WTC11 (cell line): ENCODE measurements around the gene PSMG1. TPM values are rescaled to one million over a fixed set of nuclear protein-coding genes. Genes with fewer than 3 reads are reported as not detected.

ENCODE experiments used
- ATAC-seq: fragments of 200-7000 bp; cut with Tn5 transposase; 2 replicates; pipeline ENCODE4 v1.10.0; 2021; ENCODE audit warnings: mild to moderate bottlenecking, moderate library complexity
- CTCF ChIA-PET: fragments of 300-600 bp; sonication (Branson Sonifier 250); formaldehyde crosslinking; loops from one replicate; lab custom pipeline; 2021; ENCODE audit warnings: antibody characterized with exemption; lab: Charles Lee
- POLR2A ChIA-PET: fragments of 350-600 bp; sonication (Branson Sonifier 250); formaldehyde crosslinking; loops from one replicate; lab custom pipeline; 2021; ENCODE audit warnings: antibody characterized with exemption; lab: Charles Lee
- DNase-seq: peaks from one replicate; pipeline ENCODE4 v3.0.0; 2021; ENCODE audit warnings: low spot score
- H3K27ac Mint-ChIP-seq: 2 replicates; pipeline ENCODE4 v1.8.0; 2021; ENCODE audit warnings: mixed read lengths
- H3K27me3 Mint-ChIP-seq: 2 replicates; pipeline ENCODE4 v1.8.0; 2021; ENCODE audit warnings: low read depth, mild to moderate bottlenecking, moderate library complexity, mixed read lengths
- H3K36me3 Mint-ChIP-seq: 2 replicates; pipeline ENCODE4 v1.8.0; 2021; ENCODE audit warnings: mixed read lengths
- H3K4me1 Mint-ChIP-seq: 2 replicates; pipeline ENCODE4 v1.8.0; 2022; ENCODE audit warnings: mixed read lengths
- H3K4me3 Mint-ChIP-seq: 2 replicates; pipeline ENCODE4 v1.8.0; 2021; ENCODE audit warnings: mild to moderate bottlenecking, moderate library complexity, mixed read lengths
- H3K9me3 Mint-ChIP-seq: 2 replicates; pipeline ENCODE4 v1.8.0; 2021; ENCODE audit warnings: mixed read lengths
- CREB1 ChIP-seq: sonication (generic); formaldehyde crosslinking; IDR thresholded peaks from 2 replicates; pipeline ENCODE4 v1.8.0; 2023; ENCODE audit warnings: mild to moderate bottlenecking, missing genetic modification reagents
- ELF4 ChIP-seq: sonication (generic); formaldehyde crosslinking; IDR thresholded peaks from 2 replicates; pipeline ENCODE4 v1.8.1; 2022; ENCODE audit warnings: low read depth, mild to moderate bottlenecking, moderate library complexity, missing genetic modification reagents
- ESRRA ChIP-seq: sonication (generic); formaldehyde crosslinking; IDR thresholded peaks from 2 replicates; pipeline ENCODE4 v1.8.1; 2022; ENCODE audit warnings: mild to moderate bottlenecking, missing genetic modification reagents, borderline replicate concordance
- FOXP1 ChIP-seq: sonication (generic); formaldehyde crosslinking; IDR thresholded peaks from 2 replicates; pipeline ENCODE4 v1.8.0; 2022; ENCODE audit warnings: missing genetic modification reagents, mild to moderate bottlenecking, moderate library complexity, borderline replicate concordance
- JAZF1 ChIP-seq: fragments of 250-450 bp; sonication (Bioruptor Pico); IDR thresholded peaks from 2 replicates; pipeline ENCODE4 v1.9.0; 2021; ENCODE audit warnings: moderate library complexity, mild to moderate bottlenecking, inconsistent platforms
- NFE2L1 ChIP-seq: sonication (generic); formaldehyde crosslinking; IDR thresholded peaks from 2 replicates; pipeline ENCODE4 v1.8.1; 2023; ENCODE audit warnings: missing genetic modification reagents
- OVOL2 ChIP-seq: fragments of 250-450 bp; sonication (Bioruptor Pico); IDR thresholded peaks from 2 replicates; pipeline ENCODE4 v1.9.0; 2021; ENCODE audit warnings: mild to moderate bottlenecking, borderline replicate concordance
- RELA ChIP-seq: sonication (generic); formaldehyde crosslinking; IDR thresholded peaks from 2 replicates; pipeline ENCODE4 v1.8.1; 2022; ENCODE audit warnings: missing genetic modification reagents, mild to moderate bottlenecking, borderline replicate concordance
- RORB ChIP-seq: fragments of 250-450 bp; sonication (Bioruptor Pico); IDR thresholded peaks from 2 replicates; pipeline ENCODE4 v1.9.0; 2021; ENCODE audit warnings: mild to moderate bottlenecking
- SP1 ChIP-seq: sonication (generic); formaldehyde crosslinking; conservative IDR thresholded peaks from 2 replicates; pipeline ENCODE4 v1.8.1; 2022; ENCODE audit warnings: missing genetic modification reagents
- TCF7 ChIP-seq: sonication (generic); formaldehyde crosslinking; IDR thresholded peaks from 2 replicates; pipeline ENCODE4 v1.8.0; 2022; ENCODE audit warnings: mild to moderate bottlenecking, low read depth, missing genetic modification reagents, moderate library complexity
- total RNA-seq: library from RNA; stranded (reverse); gene quantifications from 3 replicates; pipeline ENCODE4 v1.2.3, GENCODE V29; 2021
- TF ChIP-seq, protein P1 (sequence below): fragments of 250-450 bp; sonication (Bioruptor Pico); IDR thresholded peaks from 2 replicates; pipeline ENCODE4 v1.9.0; 2021; ENCODE audit warnings: mild to moderate bottlenecking
- TF ChIP-seq, protein P2 (sequence below): sonication (generic); formaldehyde crosslinking; IDR thresholded peaks from 2 replicates; pipeline ENCODE4 v1.8.1; 2023; ENCODE audit warnings: mild to moderate bottlenecking, missing genetic modification reagents, borderline replicate concordance
- TF ChIP-seq, protein P3 (sequence below): sonication (generic); formaldehyde crosslinking; conservative IDR thresholded peaks from 2 replicates; pipeline ENCODE4 v1.8.1; 2023; ENCODE audit warnings: mild to moderate bottlenecking, low read depth, missing genetic modification reagents, moderate library complexity
- TF ChIP-seq, protein P4 (sequence below): sonication (generic); formaldehyde crosslinking; IDR thresholded peaks from 2 replicates; pipeline ENCODE4 v1.8.1; 2023; ENCODE audit warnings: mild to moderate bottlenecking, missing genetic modification reagents, moderate library complexity
- TF ChIP-seq, protein P5 (sequence below): sonication (generic); formaldehyde crosslinking; IDR thresholded peaks from 2 replicates; pipeline ENCODE4 v1.8.0; 2022; ENCODE audit warnings: mild to moderate bottlenecking, missing genetic modification reagents
- TF ChIP-seq, protein P6 (sequence below): sonication (generic); formaldehyde crosslinking; IDR thresholded peaks from 2 replicates; pipeline ENCODE4 v1.8.1; 2023; ENCODE audit warnings: mild to moderate bottlenecking, missing genetic modification reagents
- TF ChIP-seq, protein P7 (sequence below): sonication (generic); formaldehyde crosslinking; IDR thresholded peaks from 2 replicates; pipeline ENCODE4 v1.8.0; 2023; ENCODE audit warnings: missing genetic modification reagents

The PSMG1 gene
- total RNA-seq, 1 experiment from 2014 or later: 70.4 TPM

DNA sequence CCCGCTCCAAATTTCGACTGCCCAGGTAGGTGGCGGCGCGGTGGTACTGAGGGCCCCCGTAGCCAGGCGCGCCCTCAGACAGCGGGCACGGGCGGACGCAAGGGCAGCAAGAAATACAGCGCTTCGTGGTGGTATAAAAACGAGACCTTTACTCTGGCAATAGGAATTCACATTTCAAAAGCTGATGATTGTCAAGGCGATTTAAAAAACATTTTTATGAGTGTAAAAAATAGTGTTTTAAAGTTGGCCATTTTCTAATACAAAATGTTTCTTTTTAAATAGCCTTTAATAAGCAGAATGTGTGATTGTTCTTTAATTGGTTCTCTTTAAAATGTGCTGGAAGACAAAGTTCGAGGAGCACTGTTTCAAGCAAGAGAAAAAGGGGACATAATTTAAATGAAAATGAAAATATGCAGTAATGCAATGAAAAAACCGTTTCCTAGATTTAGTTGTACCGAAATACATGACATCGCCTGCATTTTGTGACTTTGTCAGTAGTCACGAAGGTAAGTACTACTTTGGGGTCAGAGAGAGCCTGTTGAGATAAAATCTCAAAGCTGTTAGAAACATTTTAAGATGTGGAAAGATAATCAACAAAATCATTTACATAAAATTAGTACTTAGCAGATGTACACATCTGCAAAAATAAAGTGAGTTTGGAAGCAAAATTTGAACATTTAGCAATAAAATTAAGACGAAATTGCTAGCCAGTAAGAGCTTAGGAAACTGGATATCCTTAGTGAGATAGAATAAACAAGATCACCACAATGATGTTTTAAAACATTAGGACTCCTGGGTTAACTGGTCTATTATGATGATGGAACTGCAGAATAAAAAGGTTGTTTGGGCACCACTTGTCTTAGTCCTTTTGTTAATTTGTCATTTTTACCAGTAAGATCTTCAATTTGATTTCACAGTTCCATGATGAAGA lies 1.1 kb upstream of the PSMG1 start (continued):
- TF ChIP-seq, protein P1, sequence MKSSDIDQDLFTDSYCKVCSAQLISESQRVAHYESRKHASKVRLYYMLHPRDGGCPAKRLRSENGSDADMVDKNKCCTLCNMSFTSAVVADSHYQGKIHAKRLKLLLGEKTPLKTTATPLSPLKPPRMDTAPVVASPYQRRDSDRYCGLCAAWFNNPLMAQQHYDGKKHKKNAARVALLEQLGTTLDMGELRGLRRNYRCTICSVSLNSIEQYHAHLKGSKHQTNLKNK (CRISPR knock-in tag): 0 out of 2 replicates have a peak, but pooled peaks have one; percentile 10
- TF ChIP-seq SP1 (CRISPR knock-in tag) (no peak), OVOL2 (CRISPR knock-in tag) (no peak)

DNA sequence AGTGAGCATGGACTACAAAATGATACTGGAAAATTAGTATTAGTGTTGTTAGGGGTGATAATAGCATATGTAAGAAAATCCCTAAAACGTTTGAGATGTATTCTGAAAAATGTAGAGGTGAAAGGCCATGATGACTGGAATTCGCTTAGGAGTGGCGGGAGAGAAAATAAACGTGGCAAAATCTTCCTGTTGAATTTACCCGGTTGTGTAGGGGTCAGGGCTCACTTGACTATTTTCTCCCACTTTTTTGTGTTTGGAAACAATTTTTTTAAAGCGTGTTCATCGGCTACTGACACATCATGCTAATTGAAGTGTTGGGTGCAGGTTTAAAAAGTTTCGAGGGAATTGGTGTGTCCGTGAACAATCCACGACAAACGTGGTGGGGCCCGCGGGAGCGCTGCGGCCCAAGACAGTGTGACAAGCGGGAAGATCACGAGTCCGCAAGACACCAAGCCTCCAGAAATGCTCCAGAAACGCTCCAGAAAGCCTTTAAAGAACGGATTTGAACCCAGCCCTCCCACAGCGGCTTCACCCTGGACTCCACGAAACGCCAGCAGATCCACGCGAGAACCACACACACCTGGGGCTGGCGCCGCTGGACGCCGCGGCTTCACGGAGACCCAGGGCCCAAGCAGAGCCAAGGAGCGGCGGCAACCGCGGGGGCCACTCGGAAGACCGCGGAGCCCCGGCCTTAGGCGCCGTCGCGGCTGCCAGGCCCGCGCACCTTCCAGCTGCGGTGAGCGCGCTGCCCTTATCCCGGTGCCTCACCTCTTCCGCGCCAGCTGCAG lies 573 bp downstream of the PSMG1 start:
- no peak for DNase-seq
- Mint-ChIP-seq H3K4me1 (peaks cover 35% of the 10 kb centered on the region), H3K36me3 (peaks cover 24% of the 10 kb centered on the region), H3K27ac (peak overlapping the region; percentile 93), H3K4me3 (peak overlapping the region; percentile 92), H3K27me3 (no peaks in the 10 kb centered on the region), H3K9me3 (no peaks in the 10 kb centered on the region)
- ATAC-seq: peak; percentile 23
- CTCF ChIA-PET: interaction anchor here (0.9 to 1.4 kb wide), 7 partner anchors 11 to 278 kb away, joined by 3 to 9 read pairs (median 3); no protein-coding TSS in a partner anchor
- POLR2A ChIA-PET: interaction anchor here (0.9 to 2.2 kb wide), 5 partner anchors 26 to 377 kb away, joined by 3 to 11 read pairs (median 5); partner anchors contain the start of genes ETS2 and HMGN1
- TF ChIP-seq, protein P2, sequence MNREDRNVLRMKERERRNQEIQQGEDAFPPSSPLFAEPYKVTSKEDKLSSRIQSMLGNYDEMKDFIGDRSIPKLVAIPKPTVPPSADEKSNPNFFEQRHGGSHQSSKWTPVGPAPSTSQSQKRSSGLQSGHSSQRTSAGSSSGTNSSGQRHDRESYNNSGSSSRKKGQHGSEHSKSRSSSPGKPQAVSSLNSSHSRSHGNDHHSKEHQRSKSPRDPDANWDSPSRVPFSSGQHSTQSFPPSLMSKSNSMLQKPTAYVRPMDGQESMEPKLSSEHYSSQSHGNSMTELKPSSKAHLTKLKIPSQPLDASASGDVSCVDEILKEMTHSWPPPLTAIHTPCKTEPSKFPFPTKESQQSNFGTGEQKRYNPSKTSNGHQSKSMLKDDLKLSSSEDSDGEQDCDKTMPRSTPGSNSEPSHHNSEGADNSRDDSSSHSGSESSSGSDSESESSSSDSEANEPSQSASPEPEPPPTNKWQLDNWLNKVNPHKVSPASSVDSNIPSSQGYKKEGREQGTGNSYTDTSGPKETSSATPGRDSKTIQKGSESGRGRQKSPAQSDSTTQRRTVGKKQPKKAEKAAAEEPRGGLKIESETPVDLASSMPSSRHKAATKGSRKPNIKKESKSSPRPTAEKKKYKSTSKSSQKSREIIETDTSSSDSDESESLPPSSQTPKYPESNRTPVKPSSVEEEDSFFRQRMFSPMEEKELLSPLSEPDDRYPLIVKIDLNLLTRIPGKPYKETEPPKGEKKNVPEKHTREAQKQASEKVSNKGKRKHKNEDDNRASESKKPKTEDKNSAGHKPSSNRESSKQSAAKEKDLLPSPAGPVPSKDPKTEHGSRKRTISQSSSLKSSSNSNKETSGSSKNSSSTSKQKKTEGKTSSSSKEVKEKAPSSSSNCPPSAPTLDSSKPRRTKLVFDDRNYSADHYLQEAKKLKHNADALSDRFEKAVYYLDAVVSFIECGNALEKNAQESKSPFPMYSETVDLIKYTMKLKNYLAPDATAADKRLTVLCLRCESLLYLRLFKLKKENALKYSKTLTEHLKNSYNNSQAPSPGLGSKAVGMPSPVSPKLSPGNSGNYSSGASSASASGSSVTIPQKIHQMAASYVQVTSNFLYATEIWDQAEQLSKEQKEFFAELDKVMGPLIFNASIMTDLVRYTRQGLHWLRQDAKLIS (CRISPR knock-in tag): no peak
- no peak for TF ChIP-seq TCF7 (CRISPR knock-in tag)
- no peak for TF ChIP-seq OVOL2 (CRISPR knock-in tag)
- peak; percentile 7; the same call in 1 of the 2 replicates for TF ChIP-seq ESRRA (CRISPR knock-in tag)
- peak; percentile 77 for TF ChIP-seq RELA (CRISPR knock-in tag)
- no peak for TF ChIP-seq NFE2L1
- TF ChIP-seq, protein P3, sequence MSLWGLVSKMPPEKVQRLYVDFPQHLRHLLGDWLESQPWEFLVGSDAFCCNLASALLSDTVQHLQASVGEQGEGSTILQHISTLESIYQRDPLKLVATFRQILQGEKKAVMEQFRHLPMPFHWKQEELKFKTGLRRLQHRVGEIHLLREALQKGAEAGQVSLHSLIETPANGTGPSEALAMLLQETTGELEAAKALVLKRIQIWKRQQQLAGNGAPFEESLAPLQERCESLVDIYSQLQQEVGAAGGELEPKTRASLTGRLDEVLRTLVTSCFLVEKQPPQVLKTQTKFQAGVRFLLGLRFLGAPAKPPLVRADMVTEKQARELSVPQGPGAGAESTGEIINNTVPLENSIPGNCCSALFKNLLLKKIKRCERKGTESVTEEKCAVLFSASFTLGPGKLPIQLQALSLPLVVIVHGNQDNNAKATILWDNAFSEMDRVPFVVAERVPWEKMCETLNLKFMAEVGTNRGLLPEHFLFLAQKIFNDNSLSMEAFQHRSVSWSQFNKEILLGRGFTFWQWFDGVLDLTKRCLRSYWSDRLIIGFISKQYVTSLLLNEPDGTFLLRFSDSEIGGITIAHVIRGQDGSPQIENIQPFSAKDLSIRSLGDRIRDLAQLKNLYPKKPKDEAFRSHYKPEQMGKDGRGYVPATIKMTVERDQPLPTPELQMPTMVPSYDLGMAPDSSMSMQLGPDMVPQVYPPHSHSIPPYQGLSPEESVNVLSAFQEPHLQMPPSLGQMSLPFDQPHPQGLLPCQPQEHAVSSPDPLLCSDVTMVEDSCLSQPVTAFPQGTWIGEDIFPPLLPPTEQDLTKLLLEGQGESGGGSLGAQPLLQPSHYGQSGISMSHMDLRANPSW (CRISPR knock-in tag): no peak
- TF ChIP-seq, protein P4, sequence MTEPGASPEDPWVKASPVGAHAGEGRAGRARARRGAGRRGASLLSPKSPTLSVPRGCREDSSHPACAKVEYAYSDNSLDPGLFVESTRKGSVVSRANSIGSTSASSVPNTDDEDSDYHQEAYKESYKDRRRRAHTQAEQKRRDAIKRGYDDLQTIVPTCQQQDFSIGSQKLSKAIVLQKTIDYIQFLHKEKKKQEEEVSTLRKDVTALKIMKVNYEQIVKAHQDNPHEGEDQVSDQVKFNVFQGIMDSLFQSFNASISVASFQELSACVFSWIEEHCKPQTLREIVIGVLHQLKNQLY: no peak

DNA sequence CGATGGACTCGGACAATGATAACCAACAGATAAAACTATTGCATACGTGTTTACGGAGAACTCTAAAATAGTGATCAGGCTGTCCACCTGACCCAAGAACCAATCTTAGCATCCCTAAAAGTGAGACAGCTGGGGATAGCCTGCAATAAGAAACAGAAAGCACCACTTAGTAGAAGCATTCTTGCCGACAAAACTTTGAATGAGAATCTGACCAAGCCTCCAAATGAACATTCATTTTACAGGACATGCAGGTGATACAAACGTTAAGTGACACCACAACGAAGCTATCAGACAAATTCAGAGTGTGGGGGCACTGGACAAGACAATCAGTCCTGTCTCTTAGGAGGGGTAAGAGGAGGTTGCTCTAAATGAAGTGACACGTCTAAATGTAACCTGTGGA lies 1.2 kb downstream of the PSMG1 start:
- DNase-seq (no peak), ATAC-seq (no peak)
- Mint-ChIP-seq H3K27me3 (no peaks in the 10 kb centered on the region), H3K4me1 (peaks cover 35% of the 10 kb centered on the region), H3K4me3 (peak overlapping the region; percentile 92), H3K27ac (no peak overlapping the region), H3K9me3 (no peaks in the 10 kb centered on the region), H3K36me3 (peaks cover 24% of the 10 kb centered on the region)
- ChIA-PET POLR2A (no interaction called here), CTCF (no interaction called here)
- TF ChIP-seq, protein P5, sequence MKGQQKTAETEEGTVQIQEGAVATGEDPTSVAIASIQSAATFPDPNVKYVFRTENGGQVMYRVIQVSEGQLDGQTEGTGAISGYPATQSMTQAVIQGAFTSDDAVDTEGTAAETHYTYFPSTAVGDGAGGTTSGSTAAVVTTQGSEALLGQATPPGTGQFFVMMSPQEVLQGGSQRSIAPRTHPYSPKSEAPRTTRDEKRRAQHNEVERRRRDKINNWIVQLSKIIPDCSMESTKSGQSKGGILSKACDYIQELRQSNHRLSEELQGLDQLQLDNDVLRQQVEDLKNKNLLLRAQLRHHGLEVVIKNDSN (CRISPR knock-in tag): no peak
- TF ChIP-seq FOXP1 (CRISPR knock-in tag) (no peak), JAZF1 (CRISPR knock-in tag) (no peak), ELF4 (CRISPR knock-in tag) (no peak), CREB1 (CRISPR knock-in tag) (no peak), RORB (no peak)
- TF ChIP-seq, protein P6, sequence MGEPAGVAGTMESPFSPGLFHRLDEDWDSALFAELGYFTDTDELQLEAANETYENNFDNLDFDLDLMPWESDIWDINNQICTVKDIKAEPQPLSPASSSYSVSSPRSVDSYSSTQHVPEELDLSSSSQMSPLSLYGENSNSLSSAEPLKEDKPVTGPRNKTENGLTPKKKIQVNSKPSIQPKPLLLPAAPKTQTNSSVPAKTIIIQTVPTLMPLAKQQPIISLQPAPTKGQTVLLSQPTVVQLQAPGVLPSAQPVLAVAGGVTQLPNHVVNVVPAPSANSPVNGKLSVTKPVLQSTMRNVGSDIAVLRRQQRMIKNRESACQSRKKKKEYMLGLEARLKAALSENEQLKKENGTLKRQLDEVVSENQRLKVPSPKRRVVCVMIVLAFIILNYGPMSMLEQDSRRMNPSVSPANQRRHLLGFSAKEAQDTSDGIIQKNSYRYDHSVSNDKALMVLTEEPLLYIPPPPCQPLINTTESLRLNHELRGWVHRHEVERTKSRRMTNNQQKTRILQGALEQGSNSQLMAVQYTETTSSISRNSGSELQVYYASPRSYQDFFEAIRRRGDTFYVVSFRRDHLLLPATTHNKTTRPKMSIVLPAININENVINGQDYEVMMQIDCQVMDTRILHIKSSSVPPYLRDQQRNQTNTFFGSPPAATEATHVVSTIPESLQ: no peak
- TF ChIP-seq, protein P7, sequence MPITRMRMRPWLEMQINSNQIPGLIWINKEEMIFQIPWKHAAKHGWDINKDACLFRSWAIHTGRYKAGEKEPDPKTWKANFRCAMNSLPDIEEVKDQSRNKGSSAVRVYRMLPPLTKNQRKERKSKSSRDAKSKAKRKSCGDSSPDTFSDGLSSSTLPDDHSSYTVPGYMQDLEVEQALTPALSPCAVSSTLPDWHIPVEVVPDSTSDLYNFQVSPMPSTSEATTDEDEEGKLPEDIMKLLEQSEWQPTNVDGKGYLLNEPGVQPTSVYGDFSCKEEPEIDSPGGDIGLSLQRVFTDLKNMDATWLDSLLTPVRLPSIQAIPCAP (CRISPR knock-in tag): no peak
